Cerebellar cortex (tissue), 1 donor: ENCODE results near the gene OR2M7.
"Not testable (repeated sequence)": the region's sequence is repeated elsewhere in the genome, so short reads cannot be mapped to it uniquely, and the experiment has no call there.

Experiments
- DNase-seq: peaks from one replicate; pipeline ENCODE4 v3.0.0-alpha.2; 2015; ENCODE audit warnings: low spot score

The OR2M7 gene, protein sequence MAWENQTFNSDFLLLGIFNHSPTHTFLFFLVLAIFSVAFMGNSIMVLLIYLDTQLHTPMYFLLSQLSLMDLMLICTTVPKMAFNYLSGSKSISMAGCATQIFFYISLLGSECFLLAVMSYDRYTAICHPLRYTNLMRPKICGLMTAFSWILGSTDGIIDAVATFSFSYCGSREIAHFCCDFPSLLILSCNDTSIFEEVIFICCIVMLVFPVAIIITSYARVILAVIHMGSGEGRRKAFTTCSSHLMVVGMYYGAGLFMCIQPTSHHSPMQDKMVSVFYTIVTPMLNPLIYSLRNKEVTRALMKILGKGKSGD

DNA sequence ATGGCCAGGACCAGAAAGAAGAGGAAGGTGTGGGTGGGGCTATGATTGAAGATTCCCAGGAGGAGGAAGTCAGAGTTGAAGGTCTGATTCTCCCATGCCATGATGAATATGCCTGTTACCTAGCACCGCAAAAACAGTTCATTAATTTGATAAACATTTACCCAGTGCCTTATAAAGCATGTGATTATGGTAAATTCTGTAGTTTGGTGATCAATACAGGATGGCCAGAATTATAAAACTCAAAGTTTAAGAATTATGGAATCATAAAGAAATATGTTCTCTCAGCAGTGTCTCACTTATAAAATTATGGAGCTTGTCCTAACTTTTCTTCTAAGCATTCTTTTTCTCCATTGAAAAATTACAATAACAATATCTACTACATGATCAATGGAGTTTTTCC lies at the start of gene OR2M7:
OR2M7 (minus strand) TSS at position 101 of the 400 bp plus-strand sequence; CDS start at position 101, 0 bp downstream.
- DNase-seq: no peak

DNA sequence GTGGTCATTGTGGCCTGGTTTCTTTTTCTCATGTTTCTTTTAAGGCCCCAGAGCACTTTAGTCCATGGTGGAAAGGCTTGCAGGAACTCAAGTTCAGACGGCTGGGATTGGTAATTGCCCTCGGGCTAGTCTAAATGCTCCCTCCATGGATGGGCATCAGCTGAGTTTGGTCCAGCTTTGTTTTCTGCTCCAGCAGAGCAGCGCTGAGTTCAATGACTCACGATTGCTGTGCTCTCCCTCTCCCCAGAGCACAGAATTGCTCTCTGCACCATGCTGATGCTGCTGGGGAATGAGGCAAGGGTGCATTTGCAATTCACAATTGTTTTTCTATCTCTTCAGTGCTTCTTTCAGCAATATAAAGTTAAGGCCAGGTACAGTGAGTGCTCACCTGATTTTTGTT lies 49.4 kb upstream of the OR2M7 start:
- DNase-seq: no peak

DNA sequence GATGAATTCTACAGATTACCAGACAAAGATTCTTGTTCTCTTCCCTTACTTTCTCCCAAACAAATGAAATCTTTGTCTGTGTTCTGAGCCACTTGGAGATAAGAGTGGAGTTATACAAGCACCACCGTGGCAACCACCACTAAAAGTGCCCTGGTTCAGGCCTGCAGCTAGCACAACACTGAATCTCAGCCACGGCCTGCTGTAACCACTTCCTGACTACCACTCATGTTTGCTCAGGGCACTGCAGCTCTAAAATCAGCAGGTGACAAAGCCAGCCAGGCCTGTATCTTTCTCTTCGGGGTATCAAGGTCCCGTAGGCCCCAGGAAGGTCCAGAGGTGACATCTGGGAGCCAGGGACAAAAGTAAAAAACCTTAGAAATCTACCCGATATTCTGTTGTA lies 48.0 kb upstream of the OR2M7 start:
- no peak for DNase-seq

DNA sequence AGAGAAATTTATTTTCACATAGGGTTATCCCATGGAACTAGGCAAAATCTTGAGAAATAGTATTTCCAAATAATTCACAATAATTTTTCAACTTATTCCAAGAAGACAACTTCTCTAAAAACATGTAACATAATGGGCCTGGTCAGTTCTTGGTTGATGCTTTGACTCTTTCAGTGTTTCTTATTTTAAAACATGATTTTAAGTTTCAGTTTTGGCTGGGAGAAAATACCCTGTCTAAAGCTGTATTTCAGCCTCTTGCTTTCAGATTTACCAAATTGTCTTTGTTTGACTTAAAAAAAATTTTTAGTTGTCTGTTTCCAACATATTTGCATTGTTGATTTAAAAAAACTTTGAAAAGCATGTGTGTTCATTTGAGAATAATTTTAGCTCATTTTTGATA lies 42.2 kb upstream of the OR2M7 start:
- DNase-seq: no peak

DNA sequence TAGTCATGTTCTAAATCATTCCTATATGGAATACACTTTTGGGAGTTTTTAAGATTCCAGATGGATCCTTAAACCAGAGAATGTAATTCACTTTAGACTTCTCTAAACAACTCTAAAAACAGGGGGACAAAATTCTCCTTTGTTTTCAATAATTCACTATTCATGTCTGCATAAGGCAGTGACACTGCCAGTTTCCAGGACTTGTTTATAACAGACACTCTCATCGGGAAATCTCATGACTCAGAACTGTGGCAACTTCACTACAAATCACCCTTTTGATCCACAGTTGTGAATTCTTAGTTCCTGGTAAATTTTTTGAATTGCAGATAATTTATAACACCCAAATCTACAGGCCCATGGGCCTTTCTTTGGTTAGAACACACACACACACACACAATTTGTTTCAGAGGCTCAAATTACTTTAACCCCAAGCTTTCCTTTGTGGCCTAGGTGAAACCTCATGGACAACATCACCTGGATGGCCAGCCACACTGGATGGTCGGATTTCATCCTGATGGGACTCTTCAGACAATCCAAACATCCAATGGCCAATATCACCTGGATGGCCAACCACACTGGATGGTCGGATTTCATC lies 36.9 kb upstream of the OR2M7 start, which contains the start of gene OR2T4:
OR2T4 (plus strand) TSS at position 545 of the 595 bp plus-strand sequence; CDS start at position 545, 0 bp downstream.
- no peak for DNase-seq

DNA sequence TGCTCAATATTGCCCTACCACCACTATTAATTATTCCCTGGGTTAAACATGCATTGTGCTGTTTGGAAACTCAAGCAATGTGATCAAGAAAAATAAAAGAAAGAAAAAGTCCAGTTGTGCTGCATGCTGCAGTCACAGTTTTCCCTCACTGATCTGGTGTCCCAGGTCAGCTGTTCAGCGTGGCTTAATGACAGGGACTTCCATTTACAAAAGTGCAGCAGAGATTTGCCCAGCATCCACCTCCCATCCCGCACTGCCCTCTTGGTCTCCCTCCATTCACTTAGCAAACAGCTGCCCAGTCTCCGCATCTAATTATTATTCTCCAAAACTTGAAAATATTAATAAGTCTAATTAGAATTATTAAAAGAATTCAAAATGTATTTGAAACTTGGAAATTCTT lies 35.0 kb upstream of the OR2M7 start:
- DNase-seq: no peak

DNA sequence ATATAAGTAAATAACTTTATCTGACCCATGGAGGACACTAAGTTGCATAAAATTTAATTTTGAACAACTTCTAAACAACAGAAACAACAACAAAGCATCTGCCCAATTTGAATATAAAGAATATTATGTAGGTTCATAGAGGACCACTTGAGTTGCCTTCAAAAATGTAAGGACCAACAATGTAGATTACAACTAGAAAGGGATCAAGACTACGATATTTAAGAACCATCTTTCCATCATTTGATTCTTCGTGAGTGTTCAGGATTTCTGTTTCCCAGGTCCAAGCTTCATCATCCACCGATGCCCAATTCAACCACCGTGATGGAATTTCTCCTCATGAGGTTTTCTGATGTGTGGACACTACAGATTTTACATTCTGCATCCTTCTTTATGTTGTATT lies 24.1 kb upstream of the OR2M7 start, which contains the start of gene OR14C36:
OR14C36 (plus strand) TSS at position 301 of the 400 bp plus-strand sequence; CDS start at position 301, 0 bp downstream.
- no peak for DNase-seq

DNA sequence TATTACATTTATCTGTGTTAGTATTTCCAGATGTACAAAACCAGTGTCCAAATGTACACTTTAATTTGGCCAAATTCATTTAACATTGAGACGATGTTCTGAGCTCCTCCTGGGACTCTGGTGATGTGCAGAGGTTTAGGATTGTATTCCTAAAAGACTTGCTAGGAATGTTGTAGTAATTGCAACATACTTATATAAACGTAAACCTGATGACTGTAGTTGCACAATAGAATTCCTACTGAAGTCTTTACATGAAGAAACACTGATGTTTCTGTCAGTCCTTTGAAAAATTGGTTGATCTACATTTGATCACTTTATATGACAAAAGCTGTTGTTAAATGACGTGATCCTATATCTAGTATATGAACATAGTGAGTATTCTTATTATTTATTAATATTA lies 19.1 kb upstream of the OR2M7 start:
- no peak for DNase-seq

DNA sequence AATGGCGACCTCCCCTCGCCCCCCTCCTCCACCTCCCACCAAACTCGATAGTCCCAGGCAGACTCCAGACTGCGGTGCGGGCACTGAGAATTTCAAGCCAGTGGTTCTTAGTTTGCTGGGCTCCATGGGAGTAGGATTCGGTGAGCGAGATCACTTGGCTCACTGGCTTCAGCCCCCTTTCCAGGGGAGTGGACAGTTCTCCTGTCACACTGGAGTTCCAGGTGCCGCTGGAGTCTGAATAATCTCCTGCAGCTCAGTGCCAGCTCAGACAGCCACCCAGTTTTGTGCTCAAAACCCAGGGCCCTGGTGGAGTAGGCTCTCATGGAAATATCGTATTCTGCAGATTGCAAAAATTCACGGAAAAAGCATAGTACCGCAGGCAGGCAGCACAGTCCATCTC lies 7.6 kb downstream of the OR2M7 start:
- no peak for DNase-seq

DNA sequence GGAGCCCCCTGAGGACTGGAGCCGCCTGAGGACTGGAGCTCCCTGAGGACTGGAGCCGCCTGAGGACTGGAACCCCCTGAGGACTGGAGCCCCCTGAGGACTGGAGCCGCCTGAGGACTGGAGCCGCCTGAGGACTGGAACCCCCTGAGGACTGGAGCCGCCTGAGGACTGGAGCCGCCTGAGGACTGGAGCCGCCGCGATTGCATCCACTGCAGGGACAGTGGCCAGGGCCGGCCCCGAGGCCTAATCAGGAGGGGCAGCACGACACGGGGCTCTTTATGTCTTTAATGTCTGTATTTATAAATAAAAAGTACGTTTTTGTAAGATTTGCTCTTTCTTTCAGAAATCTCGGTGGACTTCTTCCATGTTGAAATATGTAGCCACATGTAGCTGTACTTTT lies 17.6 kb downstream of the OR2M7 start:
- DNase-seq: not testable (repeated sequence)

DNA sequence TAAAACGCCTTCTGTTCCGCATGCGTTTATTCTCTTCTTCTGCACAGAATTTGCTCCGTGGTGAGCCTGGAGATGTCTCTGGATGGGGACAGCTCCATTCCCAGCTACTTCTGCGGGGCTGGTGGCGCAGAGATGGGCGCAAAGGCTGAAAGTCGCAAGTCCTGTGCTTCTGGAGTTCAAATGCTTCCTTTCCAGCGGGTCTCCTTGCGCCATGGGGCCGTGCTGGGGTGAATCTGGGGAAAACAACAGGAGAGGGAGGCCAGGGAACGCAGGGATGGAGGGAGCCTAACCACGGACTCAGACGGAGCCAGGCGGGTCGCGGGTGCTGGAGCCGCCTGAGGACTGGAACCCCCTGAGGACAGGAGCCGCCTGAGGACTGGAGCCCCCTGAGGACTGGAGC lies 18.3 kb downstream of the OR2M7 start:
- no peak for DNase-seq

DNA sequence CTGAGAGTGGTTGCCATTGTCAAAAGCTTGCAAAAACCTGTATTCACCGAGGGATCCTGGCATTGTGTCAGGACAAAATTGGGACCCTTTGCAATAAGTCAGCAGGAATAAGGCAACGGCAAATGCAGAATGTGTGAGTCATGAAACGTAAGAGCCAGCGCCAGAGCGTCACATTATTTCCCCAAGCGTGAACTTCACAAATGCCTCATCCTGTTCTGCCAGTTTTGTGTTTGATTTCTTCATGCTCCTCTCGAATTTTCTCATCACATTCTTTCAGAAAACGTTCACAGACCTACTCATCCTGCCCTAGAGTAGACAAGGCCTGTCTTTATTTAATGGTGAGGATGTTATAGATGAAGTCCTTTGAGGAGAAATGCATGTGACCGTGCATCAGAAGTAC lies 18.7 kb downstream of the OR2M7 start:
- DNase-seq: not testable (repeated sequence)

DNA sequence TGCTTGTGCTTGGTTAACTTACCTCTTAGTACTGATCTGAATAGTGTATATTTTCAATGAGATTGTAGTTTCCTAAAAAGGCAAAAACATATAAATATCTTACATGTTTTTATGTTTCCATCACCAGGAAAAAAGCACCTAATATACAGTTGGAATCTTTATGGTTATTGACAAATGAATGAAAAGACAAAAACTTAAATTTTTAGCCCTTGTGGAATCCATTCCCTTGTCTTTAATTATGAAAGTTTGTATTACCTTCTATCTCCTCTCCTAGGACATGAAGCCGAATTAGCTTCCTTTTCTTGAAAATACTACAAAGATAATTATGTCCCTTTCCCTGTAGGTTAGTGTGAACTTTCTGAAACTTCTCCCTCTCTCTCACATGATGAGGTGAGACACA lies 21.0 kb downstream of the OR2M7 start, which contains the start of gene OR2T12:
OR2T12 (minus strand) TSS at position 101 of the 400 bp plus-strand sequence. CDS start 7,846 bp downstream, outside the sequence.
- DNase-seq: no peak

DNA sequence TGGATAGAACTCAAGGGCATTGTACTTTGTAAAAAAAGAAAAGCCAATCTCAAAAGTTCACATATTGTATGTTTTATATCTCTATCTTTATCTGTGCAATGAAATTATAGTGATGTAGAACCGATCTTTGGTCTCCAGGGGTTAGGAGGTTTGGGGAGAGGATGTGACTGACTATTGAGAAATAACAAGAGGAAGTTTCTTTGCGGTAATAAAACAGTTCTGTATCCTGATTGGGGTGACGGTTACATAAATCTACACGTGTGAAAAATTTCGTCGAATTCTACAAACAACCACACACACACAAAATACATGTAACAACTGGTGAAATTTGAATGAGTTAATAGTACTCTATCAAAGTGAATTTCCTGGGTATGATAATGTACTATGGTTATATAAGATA lies 36.0 kb downstream of the OR2M7 start:
- DNase-seq: no peak

DNA sequence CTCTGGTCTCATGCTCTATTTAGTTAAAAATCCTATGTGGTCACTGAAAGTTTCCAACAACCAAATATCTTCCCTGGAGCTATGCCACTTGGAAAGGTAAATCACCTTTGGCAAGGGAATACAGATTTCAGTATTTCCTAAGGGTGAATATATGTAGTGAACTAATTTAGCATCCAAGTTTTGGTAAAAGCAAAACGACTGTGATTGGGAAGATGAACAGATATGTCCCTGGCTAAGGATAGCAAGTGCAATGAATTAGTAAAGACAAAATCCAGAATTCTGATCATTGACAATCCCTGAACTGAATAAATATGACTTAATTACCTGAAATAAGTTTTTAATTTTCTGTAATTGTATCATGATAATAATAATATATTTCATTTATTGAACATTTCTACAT lies 46.5 kb downstream of the OR2M7 start, which contains the start of gene OR2T33:
OR2T33 (minus strand) TSS at position 101 of the 400 bp plus-strand sequence. CDS start 4,162 bp downstream, outside the sequence.
- DNase-seq: no peak
